Fibroblast of mammary gland (primary cell): ENCODE results near the gene FKBP2.

Source experiments
- DNase-seq: peaks from one replicate; pipeline ENCODE4 v3.0.0-alpha.2; 2010; ENCODE audit warnings: low read depth
- H3K4me3 ChIP-seq: 2 replicates; pipeline ENCODE4 v1.5.1; 2011; ENCODE audit warnings: low read depth, mild to moderate bottlenecking, low read length, moderate library complexity; ENCODE audit not compliant: control insufficient read depth
- CTCF ChIP-seq: conservative IDR thresholded peaks from 2 replicates; pipeline ENCODE4 v1.5.1; 2011; ENCODE audit warnings: low read depth, low read length, inconsistent platforms; ENCODE audit not compliant: control insufficient read depth, insufficient read depth

FKBP2 gene

DNA sequence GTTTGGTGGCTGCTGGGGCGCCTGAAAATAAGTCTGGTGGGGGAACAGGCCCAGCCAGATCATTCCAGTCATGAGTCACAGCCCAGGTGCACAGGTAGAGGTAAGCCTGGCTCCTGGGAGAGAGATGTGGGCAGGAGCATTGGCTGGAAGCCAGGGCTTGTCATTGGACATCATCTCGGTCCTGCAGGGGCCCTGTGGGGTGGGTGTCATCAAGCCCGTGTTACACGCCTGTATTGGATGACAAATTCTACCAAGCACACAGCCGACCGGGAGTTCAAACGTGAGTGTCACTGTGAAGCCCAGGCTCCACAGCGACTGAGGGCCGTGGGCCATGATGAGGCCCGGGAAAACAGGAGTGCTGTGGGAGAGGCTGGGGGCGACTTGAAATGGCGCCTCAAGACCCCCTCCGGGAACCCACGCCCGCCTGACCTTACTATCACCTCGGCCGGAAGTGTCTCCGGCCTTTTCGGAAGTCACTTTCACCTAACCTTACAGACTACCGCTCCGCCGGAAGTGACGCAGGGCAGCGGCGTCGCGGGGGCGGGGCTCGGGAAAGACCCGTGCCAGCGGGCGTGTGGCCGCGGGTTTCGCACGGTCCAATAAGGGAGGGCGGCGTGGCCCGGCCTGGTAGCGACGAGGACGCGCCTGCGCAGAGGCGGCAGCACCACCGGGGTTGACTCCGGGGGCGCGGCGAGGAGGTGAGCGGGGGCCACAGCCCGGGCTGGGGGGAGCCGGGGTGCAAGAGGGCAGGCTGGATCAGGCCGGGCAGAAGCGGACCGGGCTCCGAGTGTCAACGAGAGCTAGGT is at the start of gene FKBP2:
TSS of gene FKBP2 (plus strand) at position 661 of the 806 bp plus-strand sequence. CDS start 1,293 bp downstream, outside the sequence.
- TF ChIP-seq CTCF: no peak
- peak; percentile 94 for DNase-seq
- H3K4me3 ChIP-seq: peak within 1 kb of the TSS; percentile 77

DNA sequence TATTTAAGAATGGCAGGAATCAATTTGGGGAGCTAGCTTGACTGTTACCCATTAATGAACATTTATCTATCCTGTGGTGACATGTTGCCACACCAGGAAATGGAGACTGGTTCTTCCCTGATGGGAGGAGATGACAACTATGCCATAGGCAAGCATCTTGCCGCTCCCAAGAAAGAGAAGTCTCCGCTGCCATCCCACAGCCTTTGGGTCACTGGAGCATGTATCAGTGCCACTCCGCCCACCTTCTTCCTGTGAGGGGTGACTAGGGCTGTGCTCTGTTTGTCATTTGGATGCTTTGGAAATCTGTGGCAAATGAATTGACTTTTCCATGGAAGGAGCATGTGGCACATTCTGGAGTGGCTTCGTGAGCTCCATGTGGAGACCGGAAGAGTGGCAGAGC is 48.5 kb upstream of the FKBP2 start:
- H3K4me3 ChIP-seq: no peak overlapping the region
- no peak for TF ChIP-seq CTCF
- no peak for DNase-seq

DNA sequence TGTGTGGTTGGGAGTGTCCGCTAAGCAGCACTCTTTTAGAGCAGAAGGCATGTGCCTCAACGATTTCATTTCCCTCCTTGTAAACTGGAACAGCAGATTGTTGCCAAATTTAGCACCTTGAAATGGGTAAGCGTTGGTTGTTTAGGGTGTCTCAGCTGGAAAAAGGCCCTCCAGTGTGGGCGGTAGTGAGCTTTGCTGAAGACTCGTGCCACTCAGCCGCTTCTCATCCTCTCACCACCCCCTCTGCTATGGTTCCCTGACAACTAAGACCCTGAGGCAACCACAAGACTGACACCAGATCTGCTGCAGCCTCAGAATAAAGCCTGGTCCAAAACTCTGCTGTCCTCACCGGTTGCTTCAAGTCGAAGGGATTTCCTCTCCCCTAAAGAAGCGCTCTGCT is 44.3 kb upstream of the FKBP2 start:
- TF ChIP-seq CTCF: no peak
- no peak for DNase-seq
- H3K4me3 ChIP-seq: no peak overlapping the region

DNA sequence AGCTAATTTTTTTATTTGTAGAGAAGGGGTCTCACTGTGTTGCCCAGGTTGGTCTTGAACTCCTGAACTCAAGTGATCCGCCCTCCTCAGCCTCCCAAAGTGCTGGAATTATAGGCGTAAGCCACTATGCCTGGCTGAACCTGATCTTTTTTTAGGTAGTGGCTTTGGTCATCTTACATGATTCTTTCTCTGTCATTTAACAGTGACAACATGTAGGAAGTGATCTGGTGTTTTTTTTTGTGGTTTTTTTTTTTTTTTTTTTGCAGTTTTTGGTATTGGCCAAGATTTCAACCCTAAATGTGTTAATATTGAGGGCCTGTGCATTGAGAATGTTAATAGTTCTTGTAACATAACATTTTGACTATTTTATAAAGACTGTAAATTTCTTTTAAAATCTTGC is 42.4 kb upstream of the FKBP2 start:
- H3K4me3 ChIP-seq: no peak overlapping the region
- no peak for DNase-seq
- TF ChIP-seq CTCF: no peak

- no peak for TF ChIP-seq CTCF
- H3K4me3 ChIP-seq: no peak overlapping the region
- no peak for DNase-seq
Observed at GRCh38 chr11:64201543-64201942, 39.4 kb upstream of the FKBP2 start.

- DNase-seq: no peak
- TF ChIP-seq CTCF: no peak
- no peak overlapping the region for H3K4me3 ChIP-seq
Observed at GRCh38 chr11:64202992-64203391, 37.9 kb upstream of the FKBP2 start.
